H1 (cell line): ENCODE measurements around the gene PRR12. TPM values are rescaled to one million over a fixed set of nuclear protein-coding genes. Genes with fewer than 3 reads are reported as not detected.

Experiments
- CTCF ChIA-PET: fragments of 300-600 bp; sonication (Branson Sonifier 250); formaldehyde crosslinking; loops from one replicate; lab custom pipeline; 2021; ENCODE audit not compliant: partially characterized antibody; lab: Charles Lee
- POLR2A ChIA-PET: fragments of 300-600 bp; sonication (Branson Sonifier 250); formaldehyde crosslinking; loops from one replicate; lab custom pipeline; 2021; ENCODE audit warnings: inconsistent platforms; ENCODE audit not compliant: partially characterized antibody; lab: Charles Lee
- DNase-seq, 2 experiments: peaks; one replicate each; pipeline versions ENCODE4 v3.0.0 to v3.0.0-alpha.2; 2010 to 2022; ENCODE audit warnings: low spot score in 2 of 2, low read depth in 1 of 2, mixed read lengths in 1 of 2
- FAIRE-seq: peaks from 2 replicates; lab custom pipeline; 2011; peaks lifted over from hg19 to GRCh38; lab: Jason Lieb, UNC
- H2AFZ ChIP-seq: 2 replicates; pipeline ENCODE4 v1.8.1; 2012; ENCODE audit warnings: low read length, inconsistent platforms
- H2AK5ac ChIP-seq: 2 replicates; pipeline ENCODE4 v1.6.1; 2013; ENCODE audit warnings: low read depth, low read length
- H2BK120ac ChIP-seq: replicated peaks from 2 replicates; pipeline ENCODE3; 2013; ENCODE audit warnings: low read depth, low read length, inconsistent platforms
- H2BK12ac ChIP-seq: 2 replicates; pipeline ENCODE4 v1.6.1; 2013; ENCODE audit warnings: low read depth, low read length
- H2BK15ac ChIP-seq: 2 replicates; pipeline ENCODE4 v1.6.1; 2013; ENCODE audit warnings: low read length
- H2BK20ac ChIP-seq: 2 replicates; pipeline ENCODE4 v1.6.1; 2013; ENCODE audit warnings: low read length
- H2BK5ac ChIP-seq: 2 replicates; pipeline ENCODE4 v1.6.1; 2013; ENCODE audit warnings: low read depth, low read length
- H3K14ac ChIP-seq: 2 replicates; pipeline ENCODE4 v1.6.1; 2013; ENCODE audit warnings: inconsistent platforms; ENCODE audit not compliant: insufficient read length
- H3K18ac ChIP-seq: 2 replicates; pipeline ENCODE4 v1.6.1; 2013; ENCODE audit warnings: low read length; ENCODE audit errors: extremely low read depth
- H3K23ac ChIP-seq: 2 replicates; pipeline ENCODE4 v1.6.1; 2013; ENCODE audit warnings: inconsistent platforms; ENCODE audit not compliant: insufficient read length
- H3K23me2 ChIP-seq: 2 replicates; pipeline ENCODE4 v1.6.1; 2013; ENCODE audit warnings: low read depth, low read length
- H3K27ac ChIP-seq: 2 replicates; pipeline ENCODE4 v1.6.1; 2011; ENCODE audit warnings: low read depth, low read length, inconsistent platforms
- H3K27me3 ChIP-seq, 4 experiments: replicated peaks in 1 of 4; 1 replicate in 1 of 4; 2 replicates in 3 of 4; pipeline versions ENCODE4 v1.6.1 to v1.8.1; 2011 to 2013; ENCODE audit warnings: low read length in 3 of 4, mild to moderate bottlenecking in 3 of 4, inconsistent platforms in 2 of 4, mixed read lengths in 2 of 4, moderate library complexity in 1 of 4; ENCODE audit not compliant: control insufficient read depth in 3 of 4, insufficient read depth in 3 of 4; ENCODE audit errors: extremely low read depth in 1 of 4
- H3K36me3 ChIP-seq, 4 experiments: 2 replicates each; pipeline versions ENCODE4 v1.6.1 to v1.8.1; 2011 to 2013; ENCODE audit warnings: mild to moderate bottlenecking in 4 of 4, low read length in 3 of 4, moderate library complexity in 2 of 4, control low read depth in 1 of 4, inconsistent platforms in 1 of 4; ENCODE audit not compliant: insufficient read depth in 4 of 4, control insufficient read depth in 2 of 4
- H3K4ac ChIP-seq: replicated peaks from 2 replicates; pipeline ENCODE3; 2013; ENCODE audit warnings: low read length, low read depth, mixed read lengths, inconsistent platforms; ENCODE audit not compliant: insufficient read length
- H3K4me1 ChIP-seq, 4 experiments: replicated peaks in 1 of 4; 1 replicate in 1 of 4; 2 replicates in 3 of 4; pipeline versions ENCODE4 v1.6.1 to v1.8.1; 2011 to 2013; ENCODE audit warnings: low read length in 3 of 4, inconsistent platforms in 2 of 4, mixed read lengths in 1 of 4; ENCODE audit not compliant: insufficient read depth in 4 of 4, control insufficient read depth in 3 of 4
- H3K4me2 ChIP-seq, 2 experiments: 2 replicates each; pipeline versions ENCODE4 v1.6.1 to v1.8.1; 2011 to 2013; ENCODE audit warnings: low read depth in 2 of 2, low read length in 2 of 2, control low read depth in 1 of 2, inconsistent platforms in 1 of 2, mild to moderate bottlenecking in 1 of 2; ENCODE audit not compliant: insufficient read depth in 1 of 2
- H3K4me3 ChIP-seq, 4 experiments: fragments of 200-600, 300-600 bp in 1 of 4; sonication (generic), shearing (Covaris generic), sonication (Bioruptor Twin) in 1 of 4; 2 replicates each; pipeline versions ENCODE4 v1.5.1 to v1.8.1; 2011 to 2016; ENCODE audit warnings: low read length in 4 of 4, low read depth in 3 of 4, control low read depth in 2 of 4, inconsistent platforms in 2 of 4, mild to moderate bottlenecking in 2 of 4, mixed read lengths in 1 of 4, moderate library complexity in 1 of 4; ENCODE audit not compliant: insufficient read depth in 2 of 4; ENCODE audit errors: extremely low read depth in 1 of 4
- H3K56ac ChIP-seq: replicated peaks from 2 replicates; pipeline ENCODE3; 2013; ENCODE audit warnings: low read depth, mild to moderate bottlenecking, mixed read lengths, low read length, inconsistent platforms; ENCODE audit not compliant: insufficient read length
- H3K79me1 ChIP-seq: 2 replicates; pipeline ENCODE4 v1.6.1; 2013; ENCODE audit warnings: low read depth, low read length, control low read depth
- H3K79me2 ChIP-seq, 2 experiments: 2 replicates each; pipeline versions ENCODE4 v1.6.1 to v1.8.1; 2012 to 2013; ENCODE audit warnings: low read length in 2 of 2, mild to moderate bottlenecking in 2 of 2, inconsistent platforms in 1 of 2; ENCODE audit not compliant: insufficient read depth in 2 of 2, control insufficient read depth in 1 of 2
- H3K9ac ChIP-seq, 4 experiments: replicated peaks in 1 of 4; 1 replicate in 1 of 4; 2 replicates in 3 of 4; pipeline versions ENCODE4 v1.6.1 to v1.8.1; 2011 to 2013; ENCODE audit warnings: low read depth in 3 of 4, low read length in 3 of 4, control low read depth in 2 of 4, mild to moderate bottlenecking in 2 of 4, moderate library complexity in 2 of 4, inconsistent platforms in 1 of 4; ENCODE audit errors: extremely low read depth in 1 of 4
- H3K9me3 ChIP-seq, 2 experiments: 2 replicates each; pipeline versions ENCODE4 v1.6.1 to v1.8.1; 2012 to 2013; ENCODE audit warnings: mild to moderate bottlenecking in 2 of 2, moderate library complexity in 2 of 2, control low read depth in 1 of 2, inconsistent platforms in 1 of 2, low read depth in 1 of 2, low read length in 1 of 2, mixed read lengths in 1 of 2; ENCODE audit not compliant: insufficient read depth in 2 of 2
- H4K20me1 ChIP-seq, 2 experiments: replicated peaks in 1 of 2; 2 replicates each; pipeline versions ENCODE3 to v1.8.1; 2011 to 2013; ENCODE audit warnings: inconsistent platforms in 2 of 2, low read length in 2 of 2, mild to moderate bottlenecking in 1 of 2; ENCODE audit not compliant: insufficient read depth in 2 of 2, control insufficient read depth in 1 of 2
- H4K5ac ChIP-seq: 2 replicates; pipeline ENCODE4 v1.6.1; 2013; ENCODE audit warnings: low read length, low read depth, mixed read lengths, inconsistent platforms; ENCODE audit not compliant: insufficient read length
- H4K8ac ChIP-seq: 2 replicates; pipeline ENCODE4 v1.8.0; 2013; ENCODE audit warnings: mild to moderate bottlenecking, moderate library complexity, low read length, inconsistent platforms; ENCODE audit not compliant: insufficient read depth; ENCODE audit errors: extremely low read depth
- H4K91ac ChIP-seq: replicated peaks from 2 replicates; pipeline ENCODE3; 2013; ENCODE audit warnings: low read length, mixed read lengths, inconsistent platforms; ENCODE audit not compliant: insufficient read length
- CBX8 ChIP-seq: fragments of 300-800, 300-1000 bp; sonication (generic); IDR thresholded peaks from 2 replicates; pipeline ENCODE4 v1.7.1; 2016; ENCODE audit warnings: low read depth, low read length, borderline replicate concordance
- CHD1 ChIP-seq: IDR thresholded peaks from 2 replicates; pipeline ENCODE4 v1.6.1; 2012; ENCODE audit warnings: low read depth, low read length, improper control_type of control experiment
- KDM4A ChIP-seq: IDR thresholded peaks from one replicate; pipeline ENCODE4 v1.7.1; 2012; ENCODE audit warnings: low read depth, mild to moderate bottlenecking, moderate library complexity, low read length, inconsistent platforms; ENCODE audit not compliant: severe bottlenecking
- NANOG ChIP-seq: IDR thresholded peaks from 2 replicates; pipeline ENCODE4 v1.6.1; 2011; ENCODE audit warnings: low read length, low read depth, mild to moderate bottlenecking, inconsistent platforms; ENCODE audit not compliant: insufficient read depth, poor library complexity, severe bottlenecking
- RAD21 ChIP-seq, 2 experiments: IDR thresholded peaks in 1 of 2; conservative IDR thresholded peaks in 1 of 2; 2 replicates each; pipeline ENCODE4 v1.6.1; 2011; ENCODE audit warnings: low read depth in 2 of 2, low read length in 2 of 2, improper control_type of control experiment in 1 of 2, inconsistent platforms in 1 of 2, mild to moderate bottlenecking in 1 of 2, moderate library complexity in 1 of 2
- SRF ChIP-seq: IDR thresholded peaks from 2 replicates; pipeline ENCODE4 v1.6.1; 2011; ENCODE audit warnings: mild to moderate bottlenecking, low read depth, low read length, moderate library complexity
- SUZ12 ChIP-seq: fragments of 200-600 bp; sonication (generic); IDR thresholded peaks from 2 replicates; pipeline ENCODE4 v1.6.1; 2012; ENCODE audit warnings: mild to moderate bottlenecking, inconsistent platforms, low read length, moderate library complexity, mixed read lengths
- TAF7 ChIP-seq: optimal IDR thresholded peaks from 2 replicates; pipeline ENCODE3; 2011; ENCODE audit warnings: low read depth, mild to moderate bottlenecking, inconsistent platforms, low read length, moderate library complexity, borderline replicate concordance
- USF2 ChIP-seq: IDR thresholded peaks from 2 replicates; pipeline ENCODE4 v1.6.1; 2011; ENCODE audit warnings: low read length, improper control_type of control experiment
- YY1 ChIP-seq: IDR thresholded peaks from 2 replicates; pipeline ENCODE4 v1.6.1; 2011; ENCODE audit warnings: low read depth, mild to moderate bottlenecking, low read length
- WGBS, 2 experiments: shearing (Covaris generic) in 1 of 2; methylation state at CpG; one replicate each; pipeline versions ENCODE4 v1.1.6 to v1.1.7; 2013 to 2015; ENCODE audit warnings: low lambda C conversion rate in 2 of 2, mixed read lengths in 2 of 2, inconsistent platforms in 1 of 2, low coverage in 1 of 2, missing lambda C conversion rate in 1 of 2; ENCODE audit not compliant: insufficient replicate concordance in 2 of 2, insufficient coverage in 1 of 2, insufficient read length in 1 of 2; ENCODE audit errors: extremely low coverage in 1 of 2, missing lambda C conversion rate in 1 of 2; 5-methylcytosine and 5-hydroxymethylcytosine counted together
- polyA plus RNA-seq, 7 experiments: library from polyadenylated mRNA; depleted of rRNA in 3 of 7; stranded (reverse) in 5 of 7; unstranded in 2 of 7; fragments of >200 nt in 5 of 7; fragments of 200-250 nt in 2 of 7; gene quantifications; 1 replicate in 5 of 7; 2 replicates in 1 of 7; 4 replicates in 1 of 7; pipeline versions ENCODE4 v1.2.1 to v1.2.3, GENCODE V29; 2011 to 2013; ENCODE audit warnings: missing spikeins in 2 of 7, mixed read lengths in 2 of 7
- total RNA-seq: library from RNA; stranded (reverse); fragmentation: NEBNext Ultra II Directional; extraction: Animal tissue kit (Norgen Biotek cat#: 25700); gene quantifications from 2 replicates; pipeline ENCODE4 v1.2.1, GENCODE V29; 2021

Gene PRR12
- total and polyA plus RNA-seq, 2 of the 8 experiments (the other 6 are each of a cell fraction or from before 2014, with no cell fraction given) = 2.5 to 59.4 TPM

GRCh38 chr19:49639401-49640112, 48.6 kb downstream of the PRR12 start:
- no peaks in the 10 kb centered on the region for H3K27me3 ChIP-seq
- no peak overlapping the region for H3K14ac ChIP-seq
- H3K56ac ChIP-seq = no peak overlapping the region
- peak overlapping the region; percentile 5 for H4K91ac ChIP-seq
- WGBS, 2 experiments = 20% methylated on average over 12 of the region's 31 CpGs; no CpG with 5 or more reads in 1 of the 2 experiments
- no peak overlapping the region; a peak in 2 of 7 replicates for H3K9ac ChIP-seq
- H4K20me1 ChIP-seq = peaks cover 3 to 14% of the 10 kb centered on the region in 2 experiments
- no peak overlapping the region for H3K27ac ChIP-seq
- no peaks in the 10 kb centered on the region for H3K9me3 ChIP-seq
- H3K4me1 ChIP-seq = peaks cover 2 to 25% (median 15%) of the 10 kb centered on the region in 4 experiments
- H3K4me2 ChIP-seq = peak overlapping the region; percentile 69 to 87
- POLR2A ChIA-PET = interaction anchor here (0.6 to 50.7 kb wide), 18 partner anchors 9 to 237 kb away, joined by 3 to 840 read pairs (median 4); partner anchors contain the start of genes BCL2L12, CPT1C, IRF3 and NOSIP
- H2AFZ ChIP-seq = no peak overlapping the region
- H3K4me3 ChIP-seq = peak overlapping the region; percentile 36 to 70 (median 38)
- no peak overlapping the region for H3K23ac ChIP-seq
- H3K23me2 ChIP-seq = peaks cover 7% of the 10 kb centered on the region
- no peak overlapping the region; the same call in 1 of the 2 replicates for H2BK20ac ChIP-seq
- no peak overlapping the region; the same call in 1 of the 2 replicates for H3K18ac ChIP-seq
- H3K4ac ChIP-seq = no peak overlapping the region
- H2BK12ac ChIP-seq = 0 out of 2 replicates have a peak overlapping the region, but pooled peaks have one; percentile 50
- peaks cover 12% of the 10 kb centered on the region for H3K79me1 ChIP-seq
- no peak overlapping the region for H2AK5ac ChIP-seq
- CTCF ChIA-PET = interaction anchor here (1.0 to 1.9 kb wide), 5 partner anchors 8 to 39 kb away, joined by 3 to 9 read pairs (median 4); no protein-coding TSS in a partner anchor
- no peak overlapping the region for H4K5ac ChIP-seq
- no peak for DNase-seq
- no peaks in the 10 kb centered on the region for H3K36me3 ChIP-seq
- no peak overlapping the region for H2BK5ac ChIP-seq
- no peak overlapping the region for H4K8ac ChIP-seq
- no peak overlapping the region for H2BK15ac ChIP-seq
- H2BK120ac ChIP-seq = no peak overlapping the region
- FAIRE-seq = no peak
- peaks cover 10 to 24% of the 10 kb centered on the region in 2 experiments for H3K79me2 ChIP-seq
- TF ChIP-seq CBX8 = no peak
- no peak for TF ChIP-seq YY1
- no peak for TF ChIP-seq RAD21 (IDR thresholded peaks at IDR 0.05 in 1 of 2, conservative IDR thresholded peaks at IDR 0.05 in 1 of 2; ENCODE audit: low read depth in 2 of 2, low read length in 2 of 2)
- no peak for TF ChIP-seq CHD1
- TF ChIP-seq SRF = no peak
- no peak for TF ChIP-seq TAF7
- TF ChIP-seq KDM4A = no peak
- TF ChIP-seq SUZ12 = no peak
- TF ChIP-seq USF2 = no peak
- no peak for TF ChIP-seq NANOG
